PC-3 (cell line): ENCODE data around the gene SH3D21. TPM values are rescaled to one million over a fixed set of nuclear protein-coding genes. Genes with fewer than 3 reads are reported as not detected.
A peak's percentile ranks its signal among the peaks of the same experiment; 100 is the strongest.

ENCODE experiments used
- ATAC-seq: fragments of 200-7000 bp; cut with Tn5 transposase; 2 replicates; pipeline ENCODE4 v1.9.1; 2020; ENCODE audit warnings: mild to moderate bottlenecking, moderate library complexity
- BruUV-seq: library from RNA; stranded (reverse); fragments of 400-500 nt; replicated peaks from 2 replicates; lab custom pipeline; 2021; lab: Mats Ljungman, UMichigan
- CTCF ChIA-PET: fragments of 300-600 bp; sonication (Branson Sonifier 250); formaldehyde crosslinking; loops from one replicate; lab custom pipeline; 2022; ENCODE audit warnings: antibody characterized with exemption; lab: Charles Lee
- POLR2A ChIA-PET: fragments of 300-600 bp; sonication (Branson Sonifier 250); formaldehyde crosslinking; loops from one replicate; lab custom pipeline; 2022; ENCODE audit warnings: antibody characterized with exemption; ENCODE audit not compliant: unreplicated experiment; lab: Charles Lee
- DNase-seq: peaks from one replicate; pipeline ENCODE4 v3.0.0-alpha.2; 2015
- H2AFZ ChIP-seq: fragments of 300-600 bp; sonication (generic); 2 replicates; pipeline ENCODE4 v1.6.0; 2016; ENCODE audit warnings: antibody characterized with exemption, low read length
- H3F3A ChIP-seq: fragments of 300-600 bp; sonication (generic); one replicate; pipeline ENCODE4 v1.6.0; 2017; ENCODE audit warnings: antibody characterized with exemption, low read length, control low read depth, mild to moderate bottlenecking; ENCODE audit not compliant: unreplicated experiment
- H3K27ac ChIP-seq: fragments of 300-600 bp; sonication (generic); 2 replicates; pipeline ENCODE4 v1.5.1; 2016; ENCODE audit warnings: mild to moderate bottlenecking, low read length
- H3K27me3 ChIP-seq: fragments of 300-600 bp; sonication (generic); 2 replicates; pipeline ENCODE4 v1.6.1; 2016; ENCODE audit warnings: low read length, mixed read lengths
- H3K36me3 ChIP-seq: fragments of 300-600 bp; sonication (generic); 2 replicates; pipeline ENCODE4 v1.6.1; 2016; ENCODE audit warnings: low read depth, mixed run types, low read length, mixed read lengths
- H3K4me1 ChIP-seq: fragments of 300-600 bp; sonication (generic); 2 replicates; pipeline ENCODE4 v1.5.1; 2016; ENCODE audit warnings: low read length; ENCODE audit not compliant: insufficient read depth
- H3K4me2 ChIP-seq: fragments of 300-600 bp; sonication (generic); 2 replicates; pipeline ENCODE4 v1.6.0; 2016; ENCODE audit warnings: low read length
- H3K4me3 ChIP-seq: fragments of 300-600 bp; sonication (generic); 2 replicates; pipeline ENCODE4 v1.5.1; 2016; ENCODE audit warnings: mild to moderate bottlenecking, low read length, mixed read lengths
- H3K79me2 ChIP-seq: fragments of 300-600 bp; sonication (generic); 2 replicates; pipeline ENCODE4 v1.6.1; 2017; ENCODE audit warnings: low read length, mixed read lengths
- H3K9ac ChIP-seq: fragments of 300-600 bp; sonication (generic); 2 replicates; pipeline ENCODE4 v1.6.0; 2016; ENCODE audit warnings: mild to moderate bottlenecking, low read length
- H3K9me2 ChIP-seq: fragments of 300-600 bp; sonication (generic); replicated peaks from 2 replicates; pipeline ENCODE4 v1.6.1; 2016; ENCODE audit warnings: mixed run types, low read length, mixed read lengths
- H3K9me3 ChIP-seq: fragments of 300-600 bp; sonication (generic); 2 replicates; pipeline ENCODE4 v1.6.1; 2016; ENCODE audit warnings: low read length, mixed read lengths
- H4K20me1 ChIP-seq: fragments of 300-600 bp; sonication (generic); 2 replicates; pipeline ENCODE4 v1.6.1; 2016; ENCODE audit warnings: low read length, mixed read lengths
- EZH2 ChIP-seq: fragments of 300-600 bp; sonication (generic); IDR thresholded peaks from one replicate; pipeline ENCODE4 v1.6.1; 2017; ENCODE audit warnings: antibody characterized with exemption, mild to moderate bottlenecking, low read length; ENCODE audit not compliant: unreplicated experiment
- EZH2phosphoT487 ChIP-seq: fragments of 300-600 bp; sonication (generic); IDR thresholded peaks from 2 replicates; pipeline ENCODE4 v1.6.1; 2018; ENCODE audit warnings: mild to moderate bottlenecking, antibody characterized with exemption, low read length, borderline replicate concordance
- intact Hi-C: fragments of 100-400 bp; cut with micrococcal nuclease; formaldehyde crosslinking; loops from 2 replicates; pipeline ENCODE4 v1.9.0; 2023
- total RNA-seq: library from RNA; depleted of rRNA; stranded (reverse); fragments of >200 nt; gene quantifications from 2 replicates; pipeline ENCODE4 v1.2.3, GENCODE V29; 2014
- TF ChIP-seq, protein P1 (sequence below): fragments of 300-600 bp; sonication (generic); conservative IDR thresholded peaks from 2 replicates; pipeline ENCODE4 v1.5.1; 2017; ENCODE audit warnings: antibody characterized with exemption, low read depth, mild to moderate bottlenecking, low read length

Gene SH3D21
- total RNA-seq, 1 experiment from 2014 or later = 11.3 TPM

DNA sequence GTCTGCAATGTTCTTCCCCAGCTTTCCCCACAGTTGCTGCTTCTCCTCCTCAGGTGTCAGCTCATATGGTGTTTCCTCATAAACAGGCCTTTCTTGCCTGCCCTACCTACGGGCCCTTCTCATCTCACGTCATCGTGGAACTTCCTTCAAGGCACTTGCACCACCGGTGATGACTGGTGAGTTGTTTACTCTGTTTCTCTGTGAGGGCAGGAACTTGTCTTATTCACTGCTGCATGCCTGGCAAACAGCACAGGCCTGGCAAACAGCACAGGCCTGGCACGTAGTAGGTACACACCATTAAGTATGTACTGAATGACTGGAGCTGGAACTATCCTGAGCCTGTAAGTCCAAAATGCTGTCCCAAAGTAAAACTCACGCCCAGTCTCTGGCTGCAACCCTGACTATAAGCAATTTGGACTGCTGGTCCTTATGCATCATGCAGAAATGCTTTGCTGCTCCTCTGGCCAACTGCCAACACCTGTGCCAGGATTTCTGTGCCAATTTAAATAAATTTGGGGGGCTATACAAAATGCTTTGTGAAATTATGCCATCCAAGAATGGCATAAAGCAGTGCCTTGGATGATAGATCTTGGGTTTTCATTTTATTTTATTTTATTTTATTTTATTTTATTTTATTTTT lies 53.9 kb downstream of the SH3D21 start:
- no peaks in the 10 kb centered on the region for H3K9me3 ChIP-seq
- peaks cover 14% of the 10 kb centered on the region for H3K4me1 ChIP-seq
- H3K9me2 ChIP-seq = no peaks in the 10 kb centered on the region
- ChIA-PET CTCF (interaction anchor here (0.6 kb wide), 1 partner anchor 17 kb away, joined by 3 read pairs; no protein-coding TSS in a partner anchor), POLR2A (no interaction called here)
- no peaks in the 10 kb centered on the region for H3F3A ChIP-seq
- H3K36me3 ChIP-seq = peaks cover 46% of the 10 kb centered on the region
- ATAC-seq (peak; percentile 62), DNase-seq (peak; percentile 69)
- H2AFZ ChIP-seq = no peak overlapping the region
- no peak overlapping the region for H3K4me3 ChIP-seq
- H3K4me2 ChIP-seq = no peak overlapping the region
- no peaks in the 10 kb centered on the region for H3K27me3 ChIP-seq
- H4K20me1 ChIP-seq = no peaks in the 10 kb centered on the region
- peaks cover 11% of the 10 kb centered on the region for H3K79me2 ChIP-seq
- peak overlapping the region; percentile 59 for H3K27ac ChIP-seq
- H3K9ac ChIP-seq = no peak overlapping the region
- TF ChIP-seq EZH2phosphoT487 (no peak), EZH2 (no peak)
- TF ChIP-seq, protein P1, sequence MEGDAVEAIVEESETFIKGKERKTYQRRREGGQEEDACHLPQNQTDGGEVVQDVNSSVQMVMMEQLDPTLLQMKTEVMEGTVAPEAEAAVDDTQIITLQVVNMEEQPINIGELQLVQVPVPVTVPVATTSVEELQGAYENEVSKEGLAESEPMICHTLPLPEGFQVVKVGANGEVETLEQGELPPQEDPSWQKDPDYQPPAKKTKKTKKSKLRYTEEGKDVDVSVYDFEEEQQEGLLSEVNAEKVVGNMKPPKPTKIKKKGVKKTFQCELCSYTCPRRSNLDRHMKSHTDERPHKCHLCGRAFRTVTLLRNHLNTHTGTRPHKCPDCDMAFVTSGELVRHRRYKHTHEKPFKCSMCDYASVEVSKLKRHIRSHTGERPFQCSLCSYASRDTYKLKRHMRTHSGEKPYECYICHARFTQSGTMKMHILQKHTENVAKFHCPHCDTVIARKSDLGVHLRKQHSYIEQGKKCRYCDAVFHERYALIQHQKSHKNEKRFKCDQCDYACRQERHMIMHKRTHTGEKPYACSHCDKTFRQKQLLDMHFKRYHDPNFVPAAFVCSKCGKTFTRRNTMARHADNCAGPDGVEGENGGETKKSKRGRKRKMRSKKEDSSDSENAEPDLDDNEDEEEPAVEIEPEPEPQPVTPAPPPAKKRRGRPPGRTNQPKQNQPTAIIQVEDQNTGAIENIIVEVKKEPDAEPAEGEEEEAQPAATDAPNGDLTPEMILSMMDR = no peak
- intact Hi-C loops = no loop called here
- no TSS peak for BruUV-seq

DNA sequence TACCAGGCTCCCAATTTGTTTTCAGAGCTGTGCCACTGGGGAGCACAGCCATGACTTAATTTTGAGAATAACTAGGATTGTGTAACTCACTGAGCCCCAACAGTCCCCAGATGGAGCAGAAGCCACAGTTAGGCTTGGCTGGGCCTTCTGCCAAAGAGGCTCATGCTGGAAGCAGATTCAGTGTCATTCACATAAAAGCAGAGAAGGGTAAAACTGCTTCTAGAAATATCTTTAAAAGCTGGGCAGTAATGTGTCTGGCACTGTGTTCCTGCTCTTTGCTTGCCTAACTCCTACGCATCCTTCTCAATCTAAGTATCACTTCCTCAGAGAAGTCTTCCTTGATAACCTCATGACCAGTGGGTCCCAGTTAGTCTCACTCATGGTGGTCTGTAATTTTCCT lies 59.2 kb downstream of the SH3D21 start:
- POLR2A ChIA-PET = no interaction called here
- Histone ChIP-seq H3K36me3 (peaks cover 37% of the 10 kb centered on the region), H4K20me1 (no peaks in the 10 kb centered on the region), H3K27ac (no peak overlapping the region), H3K4me3 (no peak overlapping the region), H3K9ac (no peak overlapping the region), H3F3A (no peaks in the 10 kb centered on the region), H3K79me2 (peaks cover 54% of the 10 kb centered on the region), H3K9me3 (no peaks in the 10 kb centered on the region), H3K4me2 (no peak overlapping the region), H3K27me3 (no peaks in the 10 kb centered on the region), H3K9me2 (no peaks in the 10 kb centered on the region), H3K4me1 (peaks cover 16% of the 10 kb centered on the region; the same call in 1 of the 2 replicates), H2AFZ (no peak overlapping the region)
- CTCF ChIA-PET = no interaction called here
- DNase-seq (no peak), ATAC-seq (no peak)
- TF ChIP-seq EZH2 (no peak), EZH2phosphoT487 (no peak)
- TF ChIP-seq, protein P1 = no peak
- intact Hi-C loops = no loop called here
- no TSS peak for BruUV-seq

DNA sequence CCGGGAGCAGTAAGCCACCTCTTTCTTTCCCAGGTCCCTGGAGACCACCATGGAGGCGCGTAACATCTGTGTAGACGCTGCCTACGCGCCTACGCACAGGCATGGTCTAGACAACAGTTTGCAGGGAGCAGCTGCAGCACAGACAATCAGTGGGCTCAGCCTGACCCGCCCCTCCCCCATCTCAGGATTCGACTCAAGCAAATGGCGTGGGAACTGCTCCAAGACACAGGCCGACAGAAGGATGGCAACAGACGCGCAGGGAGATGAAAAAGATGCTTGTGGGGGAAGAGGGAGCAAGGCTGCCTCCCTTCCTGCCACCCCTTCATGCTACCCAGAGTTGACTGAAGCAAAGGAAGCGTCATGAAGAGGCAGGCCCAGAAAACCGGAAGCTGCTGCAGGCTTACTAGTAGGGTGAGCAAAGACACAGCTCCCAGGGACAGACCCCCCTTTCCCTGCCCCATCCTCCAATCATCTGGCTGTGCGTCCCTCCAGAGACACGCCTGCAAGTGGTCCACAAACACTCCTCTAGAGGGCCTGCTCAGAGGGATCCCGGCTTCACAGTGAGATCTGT lies 60.0 kb downstream of the SH3D21 start:
- Histone ChIP-seq H3K9me2 (no peaks in the 10 kb centered on the region), H3K4me2 (no peak overlapping the region), H3K9me3 (no peaks in the 10 kb centered on the region), H4K20me1 (no peaks in the 10 kb centered on the region), H3K4me3 (no peak overlapping the region), H3K36me3 (peaks cover 31% of the 10 kb centered on the region), H3K9ac (no peak overlapping the region), H3K4me1 (peaks cover 12% of the 10 kb centered on the region; the same call in 1 of the 2 replicates), H2AFZ (no peak overlapping the region), H3K79me2 (peaks cover 62% of the 10 kb centered on the region), H3K27ac (no peak overlapping the region), H3F3A (no peaks in the 10 kb centered on the region), H3K27me3 (no peaks in the 10 kb centered on the region)
- no peak for DNase-seq
- intact Hi-C loops = no loop called here
- no peak for ATAC-seq
- TF ChIP-seq, protein P1 = no peak
- TF ChIP-seq EZH2 = no peak
- TF ChIP-seq EZH2phosphoT487 = no peak
- ChIA-PET POLR2A (no interaction called here), CTCF (no interaction called here)
- no TSS peak for BruUV-seq
